ENCODE data around the gene GRB10. TPM values are rescaled to one million over a fixed set of nuclear protein-coding genes. Genes with fewer than 3 reads are reported as not detected.

Gene GRB10
- total RNA-seq, 1 donor from 2014 or later = not detected

DNA sequence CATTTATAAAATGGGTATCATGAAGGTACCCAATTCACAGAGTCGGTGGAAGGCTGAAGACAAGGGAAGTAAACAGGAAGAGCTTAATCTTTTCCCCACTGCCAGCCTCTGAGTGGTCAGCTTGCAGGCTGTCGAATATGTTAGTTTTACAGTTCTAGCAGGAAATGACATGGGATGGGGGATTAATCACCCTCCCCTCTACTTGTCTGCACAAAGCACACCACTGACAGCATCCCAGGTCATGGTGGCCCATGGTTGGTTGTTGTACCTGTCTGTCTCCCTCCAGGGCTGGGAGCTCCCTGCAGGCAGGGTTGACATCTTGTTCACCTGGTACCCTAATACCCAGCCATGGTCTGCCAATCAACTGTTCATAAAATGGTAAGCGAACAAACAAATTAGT lies 55.6 kb downstream of the GRB10 start:
- no peak for DNase-seq
- no peaks in the 10 kb centered on the region for H3K9me3 Mint-ChIP-seq
- H3K27ac Mint-ChIP-seq = no peak overlapping the region
- H3K27me3 Mint-ChIP-seq = peaks cover 14% of the 10 kb centered on the region
- no peaks in the 10 kb centered on the region for H3K4me1 Mint-ChIP-seq
- intact Hi-C loops (cut with micrococcal nuclease) = no loop called here
- TF ChIP-seq, protein P1, sequence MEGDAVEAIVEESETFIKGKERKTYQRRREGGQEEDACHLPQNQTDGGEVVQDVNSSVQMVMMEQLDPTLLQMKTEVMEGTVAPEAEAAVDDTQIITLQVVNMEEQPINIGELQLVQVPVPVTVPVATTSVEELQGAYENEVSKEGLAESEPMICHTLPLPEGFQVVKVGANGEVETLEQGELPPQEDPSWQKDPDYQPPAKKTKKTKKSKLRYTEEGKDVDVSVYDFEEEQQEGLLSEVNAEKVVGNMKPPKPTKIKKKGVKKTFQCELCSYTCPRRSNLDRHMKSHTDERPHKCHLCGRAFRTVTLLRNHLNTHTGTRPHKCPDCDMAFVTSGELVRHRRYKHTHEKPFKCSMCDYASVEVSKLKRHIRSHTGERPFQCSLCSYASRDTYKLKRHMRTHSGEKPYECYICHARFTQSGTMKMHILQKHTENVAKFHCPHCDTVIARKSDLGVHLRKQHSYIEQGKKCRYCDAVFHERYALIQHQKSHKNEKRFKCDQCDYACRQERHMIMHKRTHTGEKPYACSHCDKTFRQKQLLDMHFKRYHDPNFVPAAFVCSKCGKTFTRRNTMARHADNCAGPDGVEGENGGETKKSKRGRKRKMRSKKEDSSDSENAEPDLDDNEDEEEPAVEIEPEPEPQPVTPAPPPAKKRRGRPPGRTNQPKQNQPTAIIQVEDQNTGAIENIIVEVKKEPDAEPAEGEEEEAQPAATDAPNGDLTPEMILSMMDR (IDR thresholded peaks at IDR 0.05) = no peak
- no peak for ATAC-seq (ENCODE audit: low read depth)
- ChIA-PET CTCF (no interaction called here), POLR2A (no interaction called here)
- no peaks in the 10 kb centered on the region for H3K36me3 Mint-ChIP-seq (ENCODE audit: low read depth)
- no peak overlapping the region for H3K4me3 Mint-ChIP-seq

- no peaks in the 10 kb centered on the region for H3K36me3 Mint-ChIP-seq (ENCODE audit: low read depth)
- H3K4me3 Mint-ChIP-seq = no peak overlapping the region
- ATAC-seq (ENCODE audit: low read depth) (no peak), DNase-seq (no peak)
- no peaks in the 10 kb centered on the region for H3K9me3 Mint-ChIP-seq
- no peak overlapping the region for H3K27ac Mint-ChIP-seq
- no peaks in the 10 kb centered on the region for H3K4me1 Mint-ChIP-seq
- TF ChIP-seq, protein P1 (IDR thresholded peaks at IDR 0.05) = no peak
- ChIA-PET POLR2A (no interaction called here), CTCF (no interaction called here)
- intact Hi-C loops (cut with micrococcal nuclease) = no loop called here
- H3K27me3 Mint-ChIP-seq = peaks cover 18% of the 10 kb centered on the region
Observed at GRCh38 chr7:50725774-50726173, 56.9 kb downstream of the GRB10 start.

- no peak overlapping the region for H3K4me3 Mint-ChIP-seq
Observed at GRCh38 chr7:50724526-50725520, 57.9 kb downstream of the GRB10 start.

DNA sequence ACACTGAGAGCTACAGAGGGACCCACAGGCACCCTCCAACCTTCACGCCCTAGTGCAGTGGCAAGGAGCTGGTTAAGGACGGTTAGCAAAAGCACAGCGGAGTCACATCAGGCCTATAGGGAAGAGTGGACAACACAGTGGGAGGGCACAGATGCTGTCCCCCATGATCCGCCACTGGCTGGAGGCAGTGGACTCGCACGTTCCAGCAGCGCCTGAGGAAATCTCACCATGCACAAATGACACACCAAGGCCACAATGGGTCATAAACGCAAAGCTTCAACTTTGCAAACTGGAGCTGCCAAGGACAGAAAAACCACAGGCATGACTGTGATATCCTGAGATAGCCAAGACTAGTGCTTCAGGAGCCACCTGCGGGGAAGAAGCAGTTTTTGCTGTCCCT lies 58.8 kb downstream of the GRB10 start:
- Mint-ChIP-seq H3K27me3 (peaks cover 15% of the 10 kb centered on the region), H3K36me3 (ENCODE audit: low read depth) (no peaks in the 10 kb centered on the region), H3K4me3 (no peak overlapping the region), H3K27ac (no peak overlapping the region), H3K4me1 (no peaks in the 10 kb centered on the region), H3K9me3 (no peaks in the 10 kb centered on the region)
- TF ChIP-seq, protein P1 (IDR thresholded peaks at IDR 0.05) = no peak
- POLR2A ChIA-PET = no interaction called here
- no peak for ATAC-seq (ENCODE audit: low read depth)
- intact Hi-C loops (cut with micrococcal nuclease) = no loop called here
- CTCF ChIA-PET = no interaction called here
- DNase-seq = no peak

More at GRCh38 chr7:50724526-50725520, 57.9 kb downstream of the GRB10 start:
- intact Hi-C loops (cut with micrococcal nuclease) = no loop called here
- Mint-ChIP-seq H3K4me1 (no peaks in the 10 kb centered on the region), H3K27ac (no peak overlapping the region), H3K9me3 (no peaks in the 10 kb centered on the region), H3K27me3 (peaks cover 18% of the 10 kb centered on the region), H3K36me3 (ENCODE audit: low read depth) (no peaks in the 10 kb centered on the region)
- POLR2A ChIA-PET = no interaction called here
- ATAC-seq (ENCODE audit: low read depth) (no peak), DNase-seq (no peak)
- TF ChIP-seq, protein P1 (IDR thresholded peaks at IDR 0.05) = no peak
- CTCF ChIA-PET = no interaction called here

GRCh38 chr7:50723173-50723572 lies 59.5 kb downstream of the GRB10 start:
- no peaks in the 10 kb centered on the region for H3K36me3 Mint-ChIP-seq (ENCODE audit: low read depth)
- POLR2A ChIA-PET = no interaction called here
- no peak overlapping the region for H3K27ac Mint-ChIP-seq
- no peak for ATAC-seq (ENCODE audit: low read depth)
- TF ChIP-seq, protein P1 (IDR thresholded peaks at IDR 0.05) = no peak
- CTCF ChIA-PET = no interaction called here
- DNase-seq = no peak
- no peaks in the 10 kb centered on the region for H3K9me3 Mint-ChIP-seq
- no peaks in the 10 kb centered on the region for H3K4me1 Mint-ChIP-seq
- peaks cover 15% of the 10 kb centered on the region for H3K27me3 Mint-ChIP-seq
- no peak overlapping the region for H3K4me3 Mint-ChIP-seq
- intact Hi-C loops (cut with micrococcal nuclease) = no loop called here

Measured in activated B cell treated with CpG ODN at 0.5 μM for 24 hours (primary cell).